ENCODE results near the gene DNAJB8. TPM values are rescaled to one million over a fixed set of nuclear protein-coding genes. Genes with fewer than 3 reads are reported as not detected.
A peak's percentile ranks its signal among the peaks of the same experiment; 100 is the strongest.

DNAJB8 gene
- total RNA-seq, 1 donor from 2014 or later, result not detected

DNA sequence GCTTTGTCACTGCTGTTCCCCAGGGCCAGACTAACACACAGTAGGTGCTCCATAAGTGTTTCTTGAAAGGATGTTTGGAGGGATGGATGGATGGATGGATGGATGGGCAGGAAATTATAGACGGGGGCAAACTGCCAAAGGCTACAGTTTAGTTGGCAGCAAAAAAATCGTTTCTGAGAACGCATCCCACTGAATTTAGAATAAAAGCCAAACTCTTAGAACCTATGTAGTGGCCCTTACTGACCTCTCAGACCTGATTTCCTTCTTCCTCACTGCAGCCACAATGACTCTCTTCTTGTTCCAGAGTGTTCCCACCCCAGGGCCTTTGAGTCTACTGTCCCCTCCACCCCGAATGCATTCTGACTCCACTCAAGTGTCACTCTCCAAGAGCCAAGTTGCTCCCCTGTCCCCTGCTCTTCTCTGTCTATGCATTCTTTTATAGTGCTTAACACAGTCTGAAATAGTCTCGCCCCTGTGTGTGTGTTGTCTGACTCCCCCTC, 31.5 kb upstream of the DNAJB8 start:
- peak overlapping the region; percentile 41 for H3K4me3 Mint-ChIP-seq (ENCODE audit: unreplicated experiment)
- H3K9me3 Mint-ChIP-seq (ENCODE audit: unreplicated experiment), result no peaks in the 10 kb centered on the region
- peak; percentile 21 for DNase-seq (ENCODE audit: extremely low spot score, unreplicated experiment)
- H3K27me3 Mint-ChIP-seq (ENCODE audit: unreplicated experiment), result peaks cover 34% of the 10 kb centered on the region
- no peak overlapping the region for H3K27ac Mint-ChIP-seq (ENCODE audit: unreplicated experiment)
- TF ChIP-seq, protein P1, sequence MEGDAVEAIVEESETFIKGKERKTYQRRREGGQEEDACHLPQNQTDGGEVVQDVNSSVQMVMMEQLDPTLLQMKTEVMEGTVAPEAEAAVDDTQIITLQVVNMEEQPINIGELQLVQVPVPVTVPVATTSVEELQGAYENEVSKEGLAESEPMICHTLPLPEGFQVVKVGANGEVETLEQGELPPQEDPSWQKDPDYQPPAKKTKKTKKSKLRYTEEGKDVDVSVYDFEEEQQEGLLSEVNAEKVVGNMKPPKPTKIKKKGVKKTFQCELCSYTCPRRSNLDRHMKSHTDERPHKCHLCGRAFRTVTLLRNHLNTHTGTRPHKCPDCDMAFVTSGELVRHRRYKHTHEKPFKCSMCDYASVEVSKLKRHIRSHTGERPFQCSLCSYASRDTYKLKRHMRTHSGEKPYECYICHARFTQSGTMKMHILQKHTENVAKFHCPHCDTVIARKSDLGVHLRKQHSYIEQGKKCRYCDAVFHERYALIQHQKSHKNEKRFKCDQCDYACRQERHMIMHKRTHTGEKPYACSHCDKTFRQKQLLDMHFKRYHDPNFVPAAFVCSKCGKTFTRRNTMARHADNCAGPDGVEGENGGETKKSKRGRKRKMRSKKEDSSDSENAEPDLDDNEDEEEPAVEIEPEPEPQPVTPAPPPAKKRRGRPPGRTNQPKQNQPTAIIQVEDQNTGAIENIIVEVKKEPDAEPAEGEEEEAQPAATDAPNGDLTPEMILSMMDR (IDR thresholded peaks at IDR 0.05), result no peak
- no peaks in the 10 kb centered on the region for H3K36me3 Mint-ChIP-seq (ENCODE audit: unreplicated experiment)
- peaks cover 7% of the 10 kb centered on the region for H3K4me1 Mint-ChIP-seq (ENCODE audit: unreplicated experiment)

DNA sequence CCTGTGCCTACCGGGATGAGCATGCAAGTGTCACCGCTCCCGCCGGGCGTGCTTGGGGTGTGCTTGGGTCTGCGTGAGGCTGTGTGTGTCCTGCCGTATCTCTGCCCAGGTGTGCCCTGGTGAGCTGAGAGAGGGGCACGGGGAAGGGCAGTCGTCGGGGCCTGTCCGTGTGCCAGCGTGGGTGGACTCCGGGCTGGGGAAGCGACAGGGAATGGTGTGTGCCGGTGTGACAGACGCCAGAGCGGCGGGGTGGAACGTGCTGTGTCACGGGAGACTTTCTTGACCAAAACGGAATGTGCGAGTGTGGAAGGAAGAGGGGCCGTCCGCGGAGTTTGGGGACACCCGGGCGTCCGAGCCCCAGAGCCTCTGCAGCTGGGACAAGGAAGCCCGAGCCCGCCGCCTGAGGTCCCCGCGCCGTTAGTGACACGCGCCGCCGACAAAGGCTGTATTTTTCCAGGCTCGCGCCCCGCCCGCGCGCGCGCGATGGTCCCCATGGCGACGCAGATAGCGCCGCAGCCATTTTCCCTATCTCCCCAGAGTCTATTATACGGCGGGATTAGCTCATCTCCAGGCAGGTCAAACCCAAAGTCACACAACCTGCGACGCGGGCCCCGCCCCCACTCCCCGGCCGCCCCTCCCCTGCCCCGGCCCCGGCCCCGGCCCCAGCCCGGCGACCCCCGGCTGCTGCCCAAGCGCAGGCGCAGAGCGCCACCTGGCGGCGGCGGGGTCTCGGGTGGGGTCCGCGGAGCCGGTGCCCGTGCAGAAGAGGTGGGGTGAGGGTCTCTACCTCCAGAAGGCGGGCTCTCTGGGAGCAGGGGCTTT, 30.8 kb upstream of the DNAJB8 start:
- TF ChIP-seq, protein P1 (IDR thresholded peaks at IDR 0.05), result peak; percentile 90
- H3K4me1 Mint-ChIP-seq (ENCODE audit: unreplicated experiment), result peaks cover 7% of the 10 kb centered on the region
- H3K4me3 Mint-ChIP-seq (ENCODE audit: unreplicated experiment), result peak overlapping the region; percentile 78
- no peaks in the 10 kb centered on the region for H3K9me3 Mint-ChIP-seq (ENCODE audit: unreplicated experiment)
- peak; percentile 91 for DNase-seq (ENCODE audit: extremely low spot score, unreplicated experiment)
- no peak overlapping the region for H3K27ac Mint-ChIP-seq (ENCODE audit: unreplicated experiment)
- peaks cover 32% of the 10 kb centered on the region for H3K27me3 Mint-ChIP-seq (ENCODE audit: unreplicated experiment)
- no peaks in the 10 kb centered on the region for H3K36me3 Mint-ChIP-seq (ENCODE audit: unreplicated experiment)

DNA sequence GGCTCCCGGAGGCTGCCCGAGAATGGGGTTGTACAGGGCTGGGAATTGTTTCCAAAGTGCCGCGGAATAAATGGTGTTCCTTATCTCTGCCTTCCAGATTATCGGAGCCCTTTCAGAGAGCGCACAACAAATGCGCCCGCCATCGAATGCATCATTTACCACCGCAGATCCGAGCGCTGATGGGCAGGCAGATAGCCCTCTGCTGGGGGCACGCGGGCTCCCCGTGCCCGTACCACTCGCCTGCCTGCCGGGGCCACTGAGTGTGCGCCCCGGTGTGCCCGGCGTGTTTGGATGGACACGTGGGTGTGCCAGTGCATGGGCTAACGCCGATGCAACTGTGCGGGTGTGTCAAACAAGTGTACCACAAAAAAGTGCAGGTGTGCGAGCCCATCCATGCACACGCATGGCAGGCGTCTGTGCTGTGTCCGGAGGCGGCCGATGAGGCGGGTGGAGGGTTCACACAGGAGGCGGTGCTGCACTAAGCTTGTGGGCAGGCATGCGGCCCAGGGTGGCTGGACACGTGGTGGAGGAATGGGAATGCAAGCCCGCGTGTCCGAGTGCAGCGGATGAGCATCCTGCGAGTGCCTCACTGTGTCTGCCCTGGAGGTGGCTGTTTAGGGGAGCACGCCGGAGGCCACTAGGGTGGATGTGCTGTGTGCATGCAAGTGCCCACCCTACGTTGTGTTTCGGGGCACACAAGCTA, 30.1 kb upstream of the DNAJB8 start:
- Mint-ChIP-seq H3K27ac (ENCODE audit: unreplicated experiment) (no peak overlapping the region), H3K36me3 (ENCODE audit: unreplicated experiment) (no peaks in the 10 kb centered on the region), H3K4me3 (ENCODE audit: unreplicated experiment) (peak overlapping the region; percentile 78), H3K27me3 (ENCODE audit: unreplicated experiment) (peaks cover 34% of the 10 kb centered on the region), H3K4me1 (ENCODE audit: unreplicated experiment) (peaks cover 10% of the 10 kb centered on the region), H3K9me3 (ENCODE audit: unreplicated experiment) (no peaks in the 10 kb centered on the region)
- TF ChIP-seq, protein P1 (IDR thresholded peaks at IDR 0.05), result no peak
- peak; percentile 84 for DNase-seq (ENCODE audit: extremely low spot score, unreplicated experiment)

DNA sequence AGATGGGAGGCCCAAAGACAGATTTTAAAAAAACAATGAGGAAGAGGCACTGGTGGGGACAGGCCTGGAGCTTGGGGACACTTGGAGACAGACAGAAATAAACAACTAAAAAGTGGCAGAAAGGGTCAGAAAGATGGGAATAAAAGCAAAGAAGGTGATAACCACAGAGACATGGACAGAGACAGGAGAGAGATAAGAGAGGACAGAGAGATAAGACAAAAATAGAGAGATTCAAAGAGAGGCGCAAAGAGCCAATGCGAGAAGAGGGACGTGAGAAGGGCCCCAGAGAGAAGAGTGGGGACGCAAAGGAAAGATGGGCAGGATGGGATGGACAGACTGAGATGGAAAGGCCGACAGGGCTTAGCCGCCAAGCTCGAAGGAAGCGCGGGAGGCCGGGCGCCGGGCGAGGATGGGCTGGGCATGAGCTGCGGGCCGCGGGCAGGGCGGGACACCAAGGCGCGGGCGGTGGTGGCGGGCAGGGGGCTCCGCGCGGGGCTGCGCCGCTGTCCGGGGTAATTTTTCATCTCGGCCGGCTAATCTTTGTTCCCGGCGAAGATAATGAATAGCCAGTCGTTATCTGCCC, 29.4 kb upstream of the DNAJB8 start:
- Mint-ChIP-seq H3K4me1 (ENCODE audit: unreplicated experiment) (peaks cover 7% of the 10 kb centered on the region), H3K36me3 (ENCODE audit: unreplicated experiment) (no peaks in the 10 kb centered on the region), H3K27ac (ENCODE audit: unreplicated experiment) (no peak overlapping the region), H3K27me3 (ENCODE audit: unreplicated experiment) (peaks cover 35% of the 10 kb centered on the region), H3K9me3 (ENCODE audit: unreplicated experiment) (no peaks in the 10 kb centered on the region), H3K4me3 (ENCODE audit: unreplicated experiment) (peak overlapping the region; percentile 41)
- TF ChIP-seq, protein P1 (IDR thresholded peaks at IDR 0.05), result no peak
- DNase-seq (ENCODE audit: extremely low spot score, unreplicated experiment), result peak; percentile 80
